GM18907 (cell line): Measurements from ENCODE around the gene OGFOD1.

Experiments used
- ATAC-seq: cut with Tn5 transposase; IDR thresholded peaks from one replicate; pipeline ENCODE4 v1.9.1; 2021; ENCODE audit warnings: mild to moderate bottlenecking, moderate library complexity; ENCODE audit not compliant: unreplicated experiment

The OGFOD1 gene

GRCh38 chr16:56426585-56426984 is 24.8 kb upstream of the OGFOD1 start:
- no peak for ATAC-seq

DNA sequence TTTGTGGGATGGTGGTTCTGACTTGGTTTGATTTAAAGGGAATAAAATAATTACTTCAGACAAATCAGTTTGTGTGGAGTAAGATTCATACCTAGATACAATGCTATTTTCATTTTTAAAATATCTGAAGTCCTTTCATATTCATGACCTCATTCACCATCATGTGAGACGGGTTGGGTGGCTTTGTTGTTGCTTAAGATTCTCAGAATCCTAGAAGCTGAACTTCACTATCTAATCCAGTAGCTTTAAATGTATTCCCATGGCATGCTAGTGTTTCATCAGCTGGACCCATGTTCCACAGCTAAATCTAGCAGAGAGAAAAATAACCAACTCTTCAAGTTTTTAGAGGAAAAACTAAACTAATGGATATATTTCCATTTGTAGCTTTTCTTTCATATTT is 23.3 kb upstream of the OGFOD1 start:
- no peak for ATAC-seq

- no peak for ATAC-seq
Measured at GRCh38 chr16:56436258-56436657, 15.1 kb upstream of the OGFOD1 start.

DNA sequence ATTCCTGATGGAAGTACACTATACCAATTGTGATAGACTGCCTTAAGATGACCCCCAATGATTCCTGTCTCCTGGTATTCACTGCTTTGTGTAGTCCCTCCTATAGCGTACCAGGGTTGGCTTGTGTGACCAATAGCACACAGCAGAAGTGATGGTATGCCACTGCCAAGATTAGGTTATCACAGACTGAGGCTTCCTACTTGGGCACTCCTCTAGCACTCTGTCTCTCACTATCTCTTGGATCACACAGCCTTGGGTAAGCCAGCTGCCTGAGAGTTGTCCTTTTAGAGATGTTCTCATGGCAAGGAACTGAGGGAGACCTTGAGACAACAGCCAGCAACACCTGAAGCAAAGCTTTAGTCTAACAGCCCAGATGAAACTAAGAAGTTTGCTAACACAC is 13.3 kb upstream of the OGFOD1 start:
- no peak for ATAC-seq

DNA sequence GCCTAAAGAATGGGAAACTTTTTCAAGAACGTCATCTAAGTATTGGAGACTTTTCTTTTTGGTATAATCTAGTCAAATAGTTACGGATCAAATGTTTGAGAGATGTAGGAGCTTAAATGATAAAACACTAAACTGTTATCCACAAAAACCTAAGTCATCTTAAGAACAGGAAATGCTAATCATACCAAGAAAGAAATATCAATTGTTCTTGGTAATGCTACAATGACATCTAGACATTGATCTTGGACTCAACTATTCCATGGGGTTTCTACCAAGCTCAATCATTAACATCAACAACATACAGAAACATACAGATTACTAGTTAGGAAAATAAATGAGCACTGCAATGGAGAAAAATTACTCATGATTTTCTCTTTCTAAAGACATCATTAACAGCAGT is 4.1 kb upstream of the OGFOD1 start:
- ATAC-seq = no peak

- no peak for ATAC-seq
Measured at GRCh38 chr16:56448005-56448404, 3.3 kb upstream of the OGFOD1 start.

DNA sequence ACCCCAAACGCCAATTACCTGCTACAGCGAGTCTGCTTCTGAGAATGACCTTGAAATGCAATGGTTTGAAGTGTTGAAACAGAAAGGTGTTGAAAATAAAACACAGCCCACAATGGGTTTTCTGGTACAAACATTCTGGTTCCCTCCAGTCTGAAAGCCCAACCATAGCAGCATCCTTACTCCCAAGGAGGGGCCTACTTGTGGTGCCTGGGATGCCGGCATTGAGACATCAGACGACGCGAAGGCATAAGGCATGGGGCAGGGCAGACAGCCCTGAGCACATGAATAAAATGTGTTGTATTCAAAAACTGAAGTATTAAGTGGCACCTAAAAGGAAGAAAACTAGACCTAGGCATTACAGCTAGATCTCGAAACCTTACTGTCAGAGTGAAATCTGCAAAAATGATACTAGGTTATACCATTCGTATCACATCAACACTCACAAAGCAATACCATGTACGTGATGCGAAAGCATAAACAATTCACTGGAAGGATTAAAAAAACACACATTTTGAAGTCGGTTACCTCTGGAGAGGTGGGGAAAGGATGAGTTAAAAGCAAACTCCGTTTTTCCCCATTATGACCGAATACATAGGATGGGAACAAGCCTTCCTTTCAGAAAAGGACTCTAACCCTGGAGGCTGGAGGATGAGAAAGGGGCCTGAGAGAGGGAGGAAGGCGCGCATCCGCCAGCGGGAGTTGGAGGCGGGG is 924 bp upstream of the OGFOD1 start:
- ATAC-seq = peak; percentile 23

DNA sequence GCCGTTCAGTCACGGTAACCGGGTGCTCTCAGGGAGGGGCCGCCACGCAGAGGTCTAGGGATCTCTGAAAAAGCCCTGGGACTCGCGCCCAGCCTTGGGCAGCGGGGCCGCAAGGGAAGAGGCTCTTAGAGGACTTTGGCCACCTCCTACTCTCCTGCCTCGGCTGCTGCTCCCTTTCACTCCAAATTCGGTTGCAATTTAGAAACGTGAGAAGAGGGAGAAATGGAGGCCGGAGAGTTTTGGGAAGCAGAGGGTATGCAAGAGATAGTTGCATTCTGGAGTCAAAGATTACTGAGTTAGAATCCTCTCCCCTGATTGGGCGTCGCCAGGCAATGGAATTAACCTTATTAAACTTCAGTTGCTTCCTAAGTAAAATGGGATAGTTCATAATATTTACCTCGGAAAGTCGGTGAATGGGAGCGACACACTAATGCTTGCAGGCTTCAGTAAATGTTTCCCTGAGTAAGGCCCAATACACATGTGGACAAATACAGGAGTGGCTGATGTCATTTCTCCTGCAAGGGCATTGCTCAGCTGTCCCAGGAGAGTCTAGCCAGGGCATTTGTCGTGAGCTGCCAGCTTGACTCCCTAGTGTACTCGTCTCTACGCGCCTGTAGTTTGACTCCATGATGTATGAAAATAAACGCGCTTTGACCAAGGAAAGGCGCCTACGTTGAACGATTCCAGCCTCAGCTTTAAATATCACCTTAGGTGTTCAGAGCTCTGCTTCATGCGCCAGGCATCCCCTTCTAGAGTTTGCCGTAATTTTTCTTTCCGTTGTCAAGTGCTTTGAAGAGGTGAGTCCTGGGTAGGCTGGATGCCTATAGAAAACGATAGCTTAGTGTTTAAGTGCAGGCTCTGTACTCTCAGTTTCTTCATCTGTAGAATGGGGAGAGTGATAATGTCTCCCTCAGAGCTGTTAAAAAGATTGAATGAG is 667 bp downstream of the OGFOD1 start:
- ATAC-seq = peak; percentile 48

DNA sequence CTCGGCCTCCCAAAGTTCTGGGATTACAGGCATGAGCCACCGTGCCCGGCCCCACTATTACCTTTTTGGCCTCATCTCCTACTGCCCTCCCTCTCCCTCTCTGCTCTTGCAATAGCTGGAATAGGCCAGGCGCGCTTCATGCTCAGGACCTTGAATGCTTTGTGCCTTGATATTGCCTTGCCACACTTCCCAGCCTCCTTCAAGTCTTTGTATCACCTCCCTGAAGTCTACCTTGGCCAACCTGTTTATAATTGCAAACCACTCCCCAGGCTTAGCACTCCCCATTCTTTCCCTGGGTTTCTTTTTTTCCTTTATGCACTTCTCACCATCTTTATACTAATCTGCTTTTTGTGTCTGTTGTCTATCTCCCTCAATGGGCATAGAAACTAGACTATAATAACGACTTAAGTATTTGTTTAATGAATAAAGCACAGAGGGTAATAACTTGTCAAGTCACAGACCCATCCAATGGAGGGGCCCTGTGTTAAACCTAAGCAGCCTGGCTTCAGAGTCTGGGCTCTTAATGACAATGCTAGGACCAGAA is 6.6 kb downstream of the OGFOD1 start:
- ATAC-seq = no peak

- no peak for ATAC-seq
Measured at GRCh38 chr16:56460101-56460500, 8.7 kb downstream of the OGFOD1 start.

DNA sequence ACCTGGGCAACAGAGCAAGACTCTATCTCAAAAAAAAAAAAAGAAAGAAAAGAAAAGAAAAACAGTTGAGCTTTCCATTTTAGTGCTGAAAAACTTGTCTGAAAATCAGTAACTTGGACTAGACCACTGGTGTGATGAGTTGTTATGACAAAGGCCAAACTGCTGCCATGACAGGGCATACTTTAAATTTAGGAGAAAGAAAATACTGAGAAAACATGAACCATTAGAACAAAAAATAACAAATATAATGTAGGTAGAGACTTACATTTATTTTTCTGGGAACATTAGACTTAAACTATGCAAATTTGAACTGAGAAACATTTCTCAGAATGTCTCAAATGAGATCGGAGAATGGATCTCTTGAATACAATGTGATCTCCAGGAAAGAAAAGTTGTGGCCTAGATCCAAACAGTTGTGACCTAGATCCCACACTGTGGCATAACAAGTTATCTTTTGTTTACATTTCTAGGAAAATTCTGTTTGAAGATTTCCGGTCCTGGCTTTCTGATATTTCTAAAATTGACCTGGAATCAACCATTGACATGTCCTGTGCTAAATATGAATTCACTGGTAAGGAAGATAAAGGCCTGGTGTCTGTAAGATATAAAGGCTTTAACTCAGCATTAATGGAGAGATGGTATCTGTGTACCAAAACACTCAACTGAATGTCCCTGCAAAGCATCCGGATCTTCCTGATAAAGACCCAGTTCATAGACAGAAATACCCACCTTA is 10.9 kb downstream of the OGFOD1 start:
- ATAC-seq = no peak

DNA sequence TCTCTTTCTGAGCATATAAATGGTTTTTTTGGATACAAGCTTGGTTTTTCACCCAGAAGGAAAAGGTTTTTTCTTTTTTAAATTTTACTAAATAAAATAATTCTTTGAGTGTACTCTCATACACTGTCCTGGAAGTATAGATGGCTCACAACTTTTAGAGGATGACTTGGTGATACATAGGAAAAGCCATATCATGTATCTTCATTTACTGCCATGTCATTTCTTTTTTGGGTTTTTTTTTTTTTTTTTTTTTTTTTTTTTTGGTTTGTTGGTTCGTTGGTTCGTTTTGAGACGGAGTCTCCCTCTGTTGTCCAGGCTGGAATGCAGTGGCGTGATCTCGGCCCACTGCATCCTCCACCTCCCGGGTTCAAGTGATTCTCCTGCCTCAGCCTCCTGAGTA is 11.8 kb downstream of the OGFOD1 start:
- no peak for ATAC-seq

- no peak for ATAC-seq
Measured at GRCh38 chr16:56466344-56466743, 15.0 kb downstream of the OGFOD1 start.

DNA sequence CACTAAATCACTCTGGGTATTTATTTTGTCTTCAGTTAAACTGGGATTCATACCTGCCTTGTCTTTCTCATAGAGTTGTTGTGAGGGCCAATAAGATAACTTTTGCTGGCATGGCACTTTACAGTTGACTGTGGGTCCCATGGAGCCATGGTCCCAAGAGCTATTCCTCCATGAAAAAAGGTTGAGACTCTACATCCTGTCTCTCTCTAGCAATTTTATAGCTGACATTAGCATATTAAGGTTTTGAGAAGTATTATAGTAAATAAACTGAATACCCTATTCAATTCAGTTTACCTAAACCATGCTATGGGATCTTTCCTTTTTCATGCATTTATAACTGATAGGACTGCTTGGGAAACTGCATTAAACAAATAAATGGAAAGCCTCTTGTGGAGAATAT is 17.4 kb downstream of the OGFOD1 start:
- ATAC-seq = no peak

DNA sequence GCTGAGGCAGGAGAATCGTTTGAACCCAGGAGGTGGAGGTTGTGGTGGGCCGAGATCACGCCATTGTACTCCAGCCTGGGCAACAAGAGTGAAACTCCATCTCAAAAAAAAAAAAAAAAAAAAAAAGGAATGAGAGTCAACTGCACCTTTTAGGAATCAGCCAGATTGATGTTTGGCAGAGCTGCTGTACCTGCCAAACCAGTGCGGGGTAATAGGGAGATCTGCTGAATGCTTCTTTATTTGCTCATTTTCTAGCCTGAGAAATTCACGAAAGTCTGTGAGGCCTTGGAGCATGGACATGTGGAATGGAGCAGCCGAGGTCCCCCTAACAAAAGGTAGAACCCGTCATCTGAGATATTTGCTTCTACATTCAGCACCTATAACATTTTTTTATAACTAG is 18.4 kb downstream of the OGFOD1 start:
- no peak for ATAC-seq

DNA sequence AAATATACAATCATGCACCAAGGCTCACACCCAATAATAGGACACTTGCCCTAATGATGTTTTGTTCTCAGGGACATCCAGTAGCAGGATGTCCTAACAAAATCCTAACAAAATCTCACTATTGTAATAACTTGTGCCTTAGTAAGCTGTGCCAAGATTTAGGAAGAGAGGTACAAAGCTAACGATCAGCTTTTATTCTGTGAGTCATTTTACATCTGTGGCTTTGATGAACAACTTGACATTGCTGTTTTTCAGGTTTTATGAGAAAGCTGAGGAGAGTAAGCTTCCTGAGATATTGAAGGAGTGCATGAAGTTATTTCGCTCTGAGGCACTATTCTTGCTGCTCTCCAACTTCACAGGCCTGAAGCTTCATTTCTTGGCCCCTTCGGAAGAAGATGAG is 18.9 kb downstream of the OGFOD1 start:
- ATAC-seq = no peak

DNA sequence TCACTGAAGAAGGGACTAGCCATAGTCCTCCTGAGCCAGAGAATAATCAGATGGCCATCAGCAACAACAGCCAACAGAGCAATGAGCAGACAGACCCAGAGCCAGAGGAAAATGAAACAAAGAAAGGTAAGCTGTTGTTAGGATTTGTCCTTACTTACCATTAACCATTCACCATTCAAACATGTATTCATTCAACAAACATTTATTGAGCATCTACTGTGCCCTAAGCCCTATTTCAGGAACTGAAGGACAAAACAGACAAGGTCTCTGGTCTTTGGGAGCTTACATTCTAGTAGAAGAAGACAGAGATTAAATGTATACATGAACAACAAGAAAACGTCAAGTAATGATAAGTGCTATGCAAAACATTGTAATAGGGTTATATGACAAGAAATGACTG is 19.3 kb downstream of the OGFOD1 start:
- no peak for ATAC-seq

DNA sequence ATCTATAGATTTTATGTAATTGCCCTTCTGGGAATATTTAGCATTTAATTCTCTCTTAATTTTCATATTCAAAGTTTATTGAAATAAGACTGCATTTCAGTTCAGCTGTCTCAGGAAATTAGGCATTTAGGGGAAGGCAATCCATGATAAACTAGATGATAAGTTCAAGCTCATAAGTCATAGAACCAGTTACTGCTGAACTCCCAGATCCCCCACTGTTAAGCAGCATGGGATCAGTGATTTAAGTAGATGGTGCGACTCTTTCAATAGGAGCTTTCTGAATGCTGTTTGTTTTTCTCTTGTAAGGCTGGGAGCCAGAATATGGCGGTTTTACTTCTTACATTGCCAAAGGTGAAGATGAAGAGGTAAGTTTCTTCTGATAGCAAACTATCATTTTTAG is 23.8 kb downstream of the OGFOD1 start:
- ATAC-seq = no peak

DNA sequence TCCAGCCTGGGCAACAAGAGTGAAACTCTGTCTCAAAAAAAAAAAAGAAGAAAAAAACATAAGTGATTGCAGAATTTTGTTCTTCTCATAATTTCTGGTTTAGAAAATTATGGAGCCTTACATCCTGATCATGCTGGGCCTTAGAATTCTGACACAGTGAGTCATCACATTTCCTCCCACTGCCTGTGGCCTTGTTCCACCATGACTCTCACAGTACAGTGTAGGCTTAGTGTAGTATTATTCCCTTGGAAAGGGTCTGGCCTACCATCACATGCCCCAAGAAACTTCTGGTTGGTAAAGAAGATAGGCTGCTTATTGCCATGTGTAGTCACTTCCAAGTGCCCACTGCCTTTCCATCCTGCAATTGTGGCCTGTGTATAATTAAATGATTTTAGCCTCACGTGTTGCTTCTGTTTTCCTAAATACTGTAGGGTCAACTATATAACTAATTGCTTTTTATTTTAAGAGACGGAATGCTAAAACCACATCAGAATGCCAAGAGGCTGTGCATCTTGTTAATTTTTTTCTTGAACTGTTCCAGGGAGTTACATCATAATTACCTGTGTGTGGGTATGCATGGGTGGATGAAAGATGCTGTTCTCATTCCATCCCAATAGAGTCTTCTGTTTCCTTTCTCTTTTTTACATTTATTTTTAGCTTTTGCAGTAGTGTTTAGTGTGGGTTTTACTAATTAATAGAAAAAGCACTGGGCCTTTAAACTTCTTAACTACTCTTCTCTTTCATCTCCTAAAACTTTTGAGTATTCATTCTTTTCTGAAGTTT is 25.9 kb downstream of the OGFOD1 start:
- no peak for ATAC-seq

DNA sequence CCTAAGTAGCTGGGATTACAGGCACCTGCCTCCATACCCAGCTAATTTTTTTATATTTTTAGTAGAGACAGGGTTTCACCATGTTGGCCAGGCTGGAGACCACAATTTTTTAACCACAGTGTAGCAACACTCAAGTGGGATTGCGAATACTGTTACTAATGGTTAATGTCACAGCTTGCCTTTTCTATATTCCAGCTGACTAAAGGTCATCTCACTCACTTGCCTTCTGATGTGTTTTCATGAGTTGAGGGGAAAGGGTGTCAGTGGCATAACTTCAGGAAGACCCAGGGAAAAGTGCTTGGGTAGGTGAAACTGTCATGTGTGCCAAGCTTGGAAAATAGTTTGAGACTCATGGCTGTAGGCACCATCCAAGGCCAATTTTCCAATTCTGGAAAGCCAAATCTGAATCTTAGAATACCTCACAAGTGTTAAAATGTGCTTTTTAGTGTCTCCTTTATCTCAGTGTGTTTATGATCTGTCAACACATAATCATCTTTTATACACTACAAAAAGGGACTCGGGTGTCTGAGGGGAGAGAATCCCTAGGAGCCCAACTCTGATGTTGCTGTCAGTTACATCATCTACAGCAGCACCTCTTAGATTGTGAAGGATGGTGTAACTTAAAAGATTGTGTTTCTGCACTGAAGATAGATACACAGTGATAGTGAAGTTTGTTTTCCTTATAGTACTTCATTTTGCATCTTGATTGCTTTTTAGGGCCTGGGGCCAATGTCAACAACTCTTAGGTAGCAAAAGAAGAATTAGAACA is 27.1 kb downstream of the OGFOD1 start:
- ATAC-seq = no peak
